GM20000 (cell line): ENCODE measurements around the gene INSRR.

ENCODE experiments used
- DNase-seq: peaks from one replicate; pipeline ENCODE4 v3.0.0; 2012; ENCODE audit warnings: low spot score
- TF ChIP-seq, protein P1 (sequence below): IDR thresholded peaks from 2 replicates; pipeline ENCODE4 v1.5.1; 2012; ENCODE audit warnings: mild to moderate bottlenecking, control low read depth; ENCODE audit errors: extremely low read depth, missing control alignments

Gene INSRR

DNA sequence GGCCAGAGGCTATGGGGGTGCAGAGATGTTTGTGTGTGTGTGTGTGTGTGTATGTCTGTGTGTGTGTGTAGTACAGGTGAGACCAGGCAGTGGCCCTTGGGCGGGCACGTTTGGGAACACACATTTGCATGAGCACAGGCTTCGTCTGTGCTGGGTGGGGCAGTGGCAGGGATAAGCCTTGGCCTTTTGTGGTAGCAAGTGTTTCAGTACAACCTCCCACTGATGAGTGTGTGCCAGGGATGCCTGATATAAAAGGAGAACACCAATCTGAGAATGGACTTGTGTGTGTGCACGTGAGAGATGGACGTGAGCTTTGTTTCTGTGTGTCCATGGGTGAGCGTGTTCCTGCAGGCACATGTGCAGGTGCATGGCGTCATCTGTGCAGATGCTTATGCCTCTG, 4.7 kb upstream of the INSRR start:
- DNase-seq: no peak
- TF ChIP-seq, protein P1, sequence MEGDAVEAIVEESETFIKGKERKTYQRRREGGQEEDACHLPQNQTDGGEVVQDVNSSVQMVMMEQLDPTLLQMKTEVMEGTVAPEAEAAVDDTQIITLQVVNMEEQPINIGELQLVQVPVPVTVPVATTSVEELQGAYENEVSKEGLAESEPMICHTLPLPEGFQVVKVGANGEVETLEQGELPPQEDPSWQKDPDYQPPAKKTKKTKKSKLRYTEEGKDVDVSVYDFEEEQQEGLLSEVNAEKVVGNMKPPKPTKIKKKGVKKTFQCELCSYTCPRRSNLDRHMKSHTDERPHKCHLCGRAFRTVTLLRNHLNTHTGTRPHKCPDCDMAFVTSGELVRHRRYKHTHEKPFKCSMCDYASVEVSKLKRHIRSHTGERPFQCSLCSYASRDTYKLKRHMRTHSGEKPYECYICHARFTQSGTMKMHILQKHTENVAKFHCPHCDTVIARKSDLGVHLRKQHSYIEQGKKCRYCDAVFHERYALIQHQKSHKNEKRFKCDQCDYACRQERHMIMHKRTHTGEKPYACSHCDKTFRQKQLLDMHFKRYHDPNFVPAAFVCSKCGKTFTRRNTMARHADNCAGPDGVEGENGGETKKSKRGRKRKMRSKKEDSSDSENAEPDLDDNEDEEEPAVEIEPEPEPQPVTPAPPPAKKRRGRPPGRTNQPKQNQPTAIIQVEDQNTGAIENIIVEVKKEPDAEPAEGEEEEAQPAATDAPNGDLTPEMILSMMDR: no peak

DNA sequence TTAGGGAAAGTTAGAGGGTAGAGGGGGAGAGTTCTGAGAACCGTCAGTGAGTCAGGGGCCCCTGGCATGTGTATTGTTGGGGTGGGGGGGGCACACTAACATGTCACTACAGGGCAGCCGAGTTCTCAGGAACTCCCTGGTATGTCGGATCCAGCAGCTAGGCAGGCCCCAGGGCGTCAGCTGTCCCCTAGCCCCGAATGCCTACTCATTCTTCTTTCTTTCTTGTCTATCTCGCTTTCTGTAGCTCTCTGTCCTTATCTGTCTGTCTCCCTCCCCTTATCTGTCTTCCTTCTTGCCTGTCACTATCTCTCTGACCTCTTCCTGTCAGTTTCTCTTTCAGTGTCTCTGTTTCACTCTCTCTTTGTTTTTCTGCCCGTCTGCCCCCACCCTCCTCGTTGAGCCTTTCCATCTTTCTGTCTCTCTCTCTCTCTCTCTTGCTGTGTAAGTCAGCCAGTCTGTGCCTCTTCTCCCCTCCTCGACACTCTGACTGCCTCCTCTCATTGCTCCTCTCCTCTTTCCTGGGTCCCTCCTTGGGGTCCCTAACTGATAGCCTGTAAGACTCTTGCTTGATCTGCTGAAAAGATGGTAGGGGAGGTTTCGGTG, 4.2 kb upstream of the INSRR start:
- no peak for DNase-seq
- TF ChIP-seq, protein P1: no peak

DNA sequence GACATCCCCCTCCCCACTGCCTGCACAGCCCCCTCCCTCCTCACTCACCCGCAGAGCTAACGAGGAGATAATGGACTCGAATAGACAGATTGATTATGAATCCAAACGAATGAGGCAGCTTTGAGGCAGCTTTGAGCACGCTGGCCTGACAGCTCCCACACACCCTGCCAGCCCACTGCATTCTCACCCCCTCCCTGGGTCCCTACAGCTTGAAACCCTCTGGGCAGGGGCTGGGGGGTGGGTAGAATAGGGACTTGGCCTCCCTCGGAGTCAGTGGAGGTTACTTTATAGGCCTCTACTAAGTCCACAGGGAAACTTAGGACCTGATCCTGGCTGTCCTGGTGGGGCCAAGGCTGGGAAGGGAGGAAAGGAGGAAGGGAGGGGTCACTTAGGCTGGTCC, 3.7 kb upstream of the INSRR start:
- DNase-seq: no peak
- TF ChIP-seq, protein P1: no peak

DNA sequence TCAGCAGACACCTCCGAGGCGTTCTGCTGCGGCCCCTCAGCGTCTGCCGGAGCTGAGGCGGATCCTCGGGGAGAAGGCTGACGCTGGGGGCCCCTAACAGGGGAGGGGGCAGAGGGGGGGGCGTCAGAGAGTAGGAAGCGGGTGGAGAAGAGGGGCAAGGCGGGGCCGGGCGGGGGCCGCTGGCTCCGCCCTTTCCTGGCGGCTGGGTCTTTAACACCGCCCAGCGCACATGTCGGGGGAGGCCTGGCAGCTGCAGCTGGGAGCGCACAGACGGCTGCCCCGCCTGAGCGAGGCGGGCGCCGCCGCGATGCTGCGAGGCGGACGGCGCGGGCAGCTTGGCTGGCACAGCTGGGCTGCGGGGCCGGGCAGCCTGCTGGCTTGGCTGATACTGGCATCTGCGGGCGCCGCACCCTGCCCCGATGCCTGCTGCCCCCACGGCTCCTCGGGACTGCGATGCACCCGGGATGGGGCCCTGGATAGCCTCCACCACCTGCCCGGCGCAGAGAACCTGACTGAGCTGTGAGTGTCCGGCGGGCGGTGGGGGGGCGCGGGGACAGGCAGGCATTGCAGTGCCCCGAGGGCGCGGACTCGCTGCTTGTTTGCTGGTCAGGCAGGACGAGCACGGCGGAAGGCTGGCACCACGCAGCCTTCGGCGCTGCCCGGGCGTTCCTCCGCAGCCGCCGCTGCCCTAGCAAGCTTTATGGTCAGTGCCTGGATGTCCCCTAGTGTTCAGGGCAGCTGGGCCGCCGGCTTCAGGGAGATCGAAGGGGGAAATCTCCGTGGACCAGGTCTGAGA, 1.9 kb upstream of the INSRR start, which contains the start of gene NTRK1:
Gene NTRK1, plus strand, starts transcription at position 238 of the 796 bp plus-strand sequence. Its CDS starts 70 bp downstream, at position 308.
- TF ChIP-seq, protein P1: no peak
- DNase-seq: peak; percentile 87

DNA sequence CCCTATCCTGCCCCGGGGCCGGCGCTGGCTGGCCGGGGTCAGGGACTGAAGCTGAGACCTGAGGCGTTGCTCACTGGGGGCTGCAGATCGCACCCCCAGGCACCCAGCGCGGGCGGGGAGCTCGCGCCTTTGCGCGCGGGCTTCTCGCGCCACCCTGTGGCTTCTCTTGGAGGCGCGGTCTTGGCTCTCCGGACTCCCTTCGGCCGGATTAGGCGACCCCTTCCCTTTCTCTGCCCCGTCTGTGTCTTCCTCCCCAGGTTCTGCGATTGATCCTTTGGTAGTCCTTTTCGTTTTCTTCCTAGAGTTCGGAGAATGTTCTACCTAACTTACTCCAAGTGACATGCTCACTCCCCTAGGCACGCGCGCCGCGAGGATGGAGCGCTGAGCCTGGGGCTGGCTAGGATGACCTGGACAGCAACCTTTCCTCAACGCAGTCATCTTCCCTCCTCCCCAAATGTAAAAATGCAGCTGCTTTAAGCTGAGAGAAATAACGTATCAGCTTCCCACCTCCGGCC, 1.3 kb upstream of the INSRR start:
- TF ChIP-seq, protein P1: peak; percentile 65
- DNase-seq: peak; percentile 91

DNA sequence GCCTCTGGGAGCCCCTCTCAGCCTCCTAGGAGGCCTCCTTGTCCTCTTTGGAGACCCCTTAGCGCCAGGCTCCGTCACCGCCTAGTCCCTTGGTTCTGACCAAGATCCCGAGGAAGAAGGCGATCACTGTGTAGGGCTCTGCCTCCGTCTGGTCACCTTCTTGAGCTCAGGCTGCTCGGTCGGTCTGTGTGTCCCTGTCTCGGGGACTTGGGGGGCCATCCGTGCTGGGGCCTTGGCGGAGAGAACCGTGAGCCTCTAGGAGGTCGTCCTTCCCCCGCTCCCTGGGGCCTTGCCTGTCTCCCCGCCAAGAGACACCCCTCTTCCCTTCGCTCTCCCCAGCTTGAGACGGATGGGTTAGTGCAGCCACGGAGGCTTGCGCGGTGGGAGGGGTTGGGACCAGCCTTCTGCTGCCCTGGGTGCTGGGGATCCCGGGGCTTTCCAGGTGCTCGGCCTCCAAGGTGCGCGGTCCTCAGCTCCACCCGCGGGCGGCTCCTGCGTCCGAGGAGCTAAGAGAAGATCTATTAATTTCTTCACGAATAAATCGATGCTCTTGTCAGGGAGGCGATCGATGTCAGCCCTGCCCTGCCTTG, 701 bp upstream of the INSRR start:
- TF ChIP-seq, protein P1: no peak
- peak; percentile 68 for DNase-seq

DNA sequence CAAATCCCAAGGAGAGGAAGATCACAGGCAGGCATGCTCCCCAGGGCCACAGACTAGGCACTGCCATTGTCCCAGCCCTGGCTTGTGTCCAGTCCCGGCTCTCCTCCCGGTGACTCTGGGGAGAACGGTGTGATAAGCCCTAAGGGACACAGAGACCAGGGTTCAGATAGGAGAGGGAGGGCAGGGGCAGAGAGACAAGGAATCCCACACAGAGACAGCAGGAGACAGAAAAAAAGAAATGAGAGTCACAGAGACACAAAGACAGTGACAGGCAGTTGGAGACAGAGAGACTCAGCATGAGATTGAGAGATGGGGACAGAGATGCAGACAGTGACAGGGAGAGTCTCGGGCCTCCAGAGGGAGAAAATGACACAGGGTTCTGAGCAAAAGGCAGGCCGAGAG, 361 bp downstream of the INSRR start:
- TF ChIP-seq, protein P1: no peak
- DNase-seq: no peak
